Panc1 (cell line): ENCODE data around the gene FBXW7. TPM values are rescaled to one million over a fixed set of nuclear protein-coding genes. Genes with fewer than 3 reads are reported as not detected.

Experiments
- ATAC-seq: fragments of 200-7000 bp; cut with Tn5 transposase; 2 replicates; pipeline ENCODE4 v1.9.1; 2020; ENCODE audit warnings: mild to moderate bottlenecking, moderate library complexity
- BruUV-seq: library from RNA; stranded (reverse); fragments of 400-500 nt; replicated peaks from 2 replicates; lab custom pipeline; 2021; lab: Mats Ljungman, UMichigan
- CTCF ChIA-PET: fragments of 300-600 bp; sonication (Branson Sonifier 250); formaldehyde crosslinking; loops from one replicate; lab custom pipeline; 2022; ENCODE audit warnings: antibody characterized with exemption; lab: Charles Lee
- POLR2A ChIA-PET: fragments of 300-600 bp; sonication (Branson Sonifier 250); formaldehyde crosslinking; loops from one replicate; lab custom pipeline; 2022; ENCODE audit warnings: antibody characterized with exemption; lab: Charles Lee
- DNase-seq: peaks from one replicate; pipeline ENCODE4 v3.0.0-alpha.2; 2010; ENCODE audit warnings: low read depth, low spot score
- H3K27ac ChIP-seq: 2 replicates; pipeline ENCODE4 v1.5.1; 2011; ENCODE audit warnings: mild to moderate bottlenecking, low read length, inconsistent platforms
- H3K27me3 ChIP-seq: fragments of 200-500 bp; sonication (Bioruptor generic); 2 replicates; pipeline ENCODE4 v1.6.0; 2014; ENCODE audit warnings: low read length, inconsistent platforms; ENCODE audit not compliant: control insufficient read depth, insufficient read depth
- H3K36me3 ChIP-seq: fragments of 200-500 bp; sonication (Bioruptor generic); 2 replicates; pipeline ENCODE4 v1.5.1; 2014; ENCODE audit warnings: inconsistent platforms, mild to moderate bottlenecking, low read length, moderate library complexity; ENCODE audit not compliant: control insufficient read depth, insufficient read depth
- H3K4me1 ChIP-seq: 2 replicates; pipeline ENCODE4 v1.5.1; 2011; ENCODE audit warnings: inconsistent platforms, mild to moderate bottlenecking, low read length, moderate library complexity; ENCODE audit not compliant: control insufficient read depth, insufficient read depth
- H3K4me3 ChIP-seq, 2 experiments: 2 replicates each; pipeline ENCODE4 v1.5.1; 2011 to 2012; ENCODE audit warnings: low read depth in 2 of 2, low read length in 2 of 2, mild to moderate bottlenecking in 2 of 2, inconsistent platforms in 1 of 2, moderate library complexity in 1 of 2
- H3K9me3 ChIP-seq: fragments of 200-500 bp; sonication (Bioruptor generic); 2 replicates; pipeline ENCODE4 v1.5.1; 2014; ENCODE audit warnings: low read depth, mild to moderate bottlenecking, inconsistent platforms, low read length, moderate library complexity; ENCODE audit not compliant: control insufficient read depth, insufficient read depth
- POLR2AphosphoS5 ChIP-seq: IDR thresholded peaks from 2 replicates; pipeline ENCODE4 v1.6.1; 2012; ENCODE audit warnings: mild to moderate bottlenecking, low read depth, low read length, moderate library complexity
- SIN3A ChIP-seq: IDR thresholded peaks from 2 replicates; pipeline ENCODE4 v1.6.1; 2012; ENCODE audit warnings: low read depth, mild to moderate bottlenecking, low read length, moderate library complexity, borderline replicate concordance; ENCODE audit not compliant: insufficient read depth
- TCF7L2 ChIP-seq: IDR thresholded peaks from 2 replicates; pipeline ENCODE4 v1.6.1; 2011; ENCODE audit warnings: mild to moderate bottlenecking, low read depth, low read length, inconsistent platforms
- in situ Hi-C: cut with HindIII; loops from 2 replicates; pipeline ENCODE4 v1.10.0; 2016; ENCODE audit warnings: low sequenced_read_pairs, low pct_unique_long_range_greater_than_20kb
- intact Hi-C: fragments of 100-400 bp; cut with micrococcal nuclease; formaldehyde crosslinking; loops from one replicate; pipeline ENCODE4 v1.10.0; 2022; ENCODE audit not compliant: unreplicated experiment
- total RNA-seq: library from RNA; stranded (reverse); gene quantifications from one replicate; pipeline ENCODE4 v1.2.1, GENCODE V29; 2021; ENCODE audit not compliant: unreplicated experiment
- TF ChIP-seq, protein P1 (sequence below), 2 experiments: IDR thresholded peaks; 2 replicates each; pipeline ENCODE4 v1.6.1; 2011 to 2012; ENCODE audit warnings: low read depth in 2 of 2, control low read depth in 1 of 2, low read length in 1 of 2, mild to moderate bottlenecking in 1 of 2, moderate library complexity in 1 of 2; ENCODE audit not compliant: insufficient read depth in 1 of 2
- TF ChIP-seq, protein P2 (sequence below): fragments of 450-650 bp; IDR thresholded peaks from 2 replicates; pipeline ENCODE4 v1.5.1; 2017; ENCODE audit warnings: mild to moderate bottlenecking

FBXW7 gene
- total RNA-seq, 1 experiment from 2014 or later = 16.2 TPM

DNA sequence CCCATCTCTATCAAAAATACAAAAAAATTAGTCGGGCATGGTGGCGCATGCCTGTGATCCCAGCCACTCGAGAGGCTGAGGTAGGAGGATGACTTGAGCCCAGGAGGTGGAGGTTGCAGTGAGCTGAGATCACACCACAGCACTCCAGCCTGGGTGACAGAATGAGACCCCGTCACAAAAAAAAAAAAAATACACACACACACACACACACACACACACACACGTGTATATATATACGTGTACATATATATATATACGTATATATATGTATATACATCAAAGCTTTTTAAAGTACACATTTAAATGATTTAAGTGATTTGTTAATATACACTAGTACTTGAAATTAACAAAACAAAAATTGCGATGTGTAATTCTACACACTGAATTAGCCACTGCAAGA, 6.0 kb downstream of the FBXW7 start:
- no peak for ATAC-seq
- TF ChIP-seq, protein P1, sequence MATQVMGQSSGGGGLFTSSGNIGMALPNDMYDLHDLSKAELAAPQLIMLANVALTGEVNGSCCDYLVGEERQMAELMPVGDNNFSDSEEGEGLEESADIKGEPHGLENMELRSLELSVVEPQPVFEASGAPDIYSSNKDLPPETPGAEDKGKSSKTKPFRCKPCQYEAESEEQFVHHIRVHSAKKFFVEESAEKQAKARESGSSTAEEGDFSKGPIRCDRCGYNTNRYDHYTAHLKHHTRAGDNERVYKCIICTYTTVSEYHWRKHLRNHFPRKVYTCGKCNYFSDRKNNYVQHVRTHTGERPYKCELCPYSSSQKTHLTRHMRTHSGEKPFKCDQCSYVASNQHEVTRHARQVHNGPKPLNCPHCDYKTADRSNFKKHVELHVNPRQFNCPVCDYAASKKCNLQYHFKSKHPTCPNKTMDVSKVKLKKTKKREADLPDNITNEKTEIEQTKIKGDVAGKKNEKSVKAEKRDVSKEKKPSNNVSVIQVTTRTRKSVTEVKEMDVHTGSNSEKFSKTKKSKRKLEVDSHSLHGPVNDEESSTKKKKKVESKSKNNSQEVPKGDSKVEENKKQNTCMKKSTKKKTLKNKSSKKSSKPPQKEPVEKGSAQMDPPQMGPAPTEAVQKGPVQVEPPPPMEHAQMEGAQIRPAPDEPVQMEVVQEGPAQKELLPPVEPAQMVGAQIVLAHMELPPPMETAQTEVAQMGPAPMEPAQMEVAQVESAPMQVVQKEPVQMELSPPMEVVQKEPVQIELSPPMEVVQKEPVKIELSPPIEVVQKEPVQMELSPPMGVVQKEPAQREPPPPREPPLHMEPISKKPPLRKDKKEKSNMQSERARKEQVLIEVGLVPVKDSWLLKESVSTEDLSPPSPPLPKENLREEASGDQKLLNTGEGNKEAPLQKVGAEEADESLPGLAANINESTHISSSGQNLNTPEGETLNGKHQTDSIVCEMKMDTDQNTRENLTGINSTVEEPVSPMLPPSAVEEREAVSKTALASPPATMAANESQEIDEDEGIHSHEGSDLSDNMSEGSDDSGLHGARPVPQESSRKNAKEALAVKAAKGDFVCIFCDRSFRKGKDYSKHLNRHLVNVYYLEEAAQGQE (IDR thresholded peaks at IDR 0.05; ENCODE audit: insufficient read depth in 1 of 2, low read depth in 2 of 2, low read length in 1 of 2) = no peak
- no peak for TF ChIP-seq SIN3A
- TF ChIP-seq, protein P2, sequence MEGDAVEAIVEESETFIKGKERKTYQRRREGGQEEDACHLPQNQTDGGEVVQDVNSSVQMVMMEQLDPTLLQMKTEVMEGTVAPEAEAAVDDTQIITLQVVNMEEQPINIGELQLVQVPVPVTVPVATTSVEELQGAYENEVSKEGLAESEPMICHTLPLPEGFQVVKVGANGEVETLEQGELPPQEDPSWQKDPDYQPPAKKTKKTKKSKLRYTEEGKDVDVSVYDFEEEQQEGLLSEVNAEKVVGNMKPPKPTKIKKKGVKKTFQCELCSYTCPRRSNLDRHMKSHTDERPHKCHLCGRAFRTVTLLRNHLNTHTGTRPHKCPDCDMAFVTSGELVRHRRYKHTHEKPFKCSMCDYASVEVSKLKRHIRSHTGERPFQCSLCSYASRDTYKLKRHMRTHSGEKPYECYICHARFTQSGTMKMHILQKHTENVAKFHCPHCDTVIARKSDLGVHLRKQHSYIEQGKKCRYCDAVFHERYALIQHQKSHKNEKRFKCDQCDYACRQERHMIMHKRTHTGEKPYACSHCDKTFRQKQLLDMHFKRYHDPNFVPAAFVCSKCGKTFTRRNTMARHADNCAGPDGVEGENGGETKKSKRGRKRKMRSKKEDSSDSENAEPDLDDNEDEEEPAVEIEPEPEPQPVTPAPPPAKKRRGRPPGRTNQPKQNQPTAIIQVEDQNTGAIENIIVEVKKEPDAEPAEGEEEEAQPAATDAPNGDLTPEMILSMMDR = no peak
- intact Hi-C loops = no loop called here
- POLR2A ChIA-PET = no interaction called here
- in situ Hi-C loops = no loop called here
- no peak overlapping the region for H3K27ac ChIP-seq
- no peaks in the 10 kb centered on the region for H3K36me3 ChIP-seq
- CTCF ChIA-PET = no interaction called here
- H3K4me3 ChIP-seq = no peak overlapping the region
- H3K27me3 ChIP-seq = no peaks in the 10 kb centered on the region
- no peaks in the 10 kb centered on the region for H3K9me3 ChIP-seq
- no peak for DNase-seq
- peaks cover 4% of the 10 kb centered on the region; the same call in 1 of the 2 replicates for H3K4me1 ChIP-seq
- no TSS peak for BruUV-seq

DNA sequence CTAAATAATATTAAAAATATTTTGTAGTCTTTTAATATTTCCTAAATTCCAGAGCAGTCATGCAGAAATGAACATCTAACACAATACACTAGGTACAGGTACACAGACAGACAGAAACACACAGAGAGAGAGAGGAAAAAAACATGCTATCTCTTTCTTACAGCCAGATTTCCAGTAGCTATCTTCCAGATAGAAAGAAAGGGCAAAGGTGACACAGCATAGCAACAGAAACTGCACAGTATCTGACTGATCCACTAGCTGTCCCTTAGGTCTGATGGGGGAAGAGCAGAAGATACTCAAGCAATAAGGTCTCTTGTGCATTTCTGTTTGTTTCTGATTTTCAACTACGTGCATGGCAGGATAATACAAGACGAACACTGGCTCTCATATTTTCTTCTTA, 7.8 kb downstream of the FBXW7 start:
- Histone ChIP-seq H3K27me3 (no peaks in the 10 kb centered on the region), H3K36me3 (no peaks in the 10 kb centered on the region), H3K4me3 (no peak overlapping the region), H3K4me1 (no peaks in the 10 kb centered on the region), H3K9me3 (no peaks in the 10 kb centered on the region), H3K27ac (no peak overlapping the region)
- TF ChIP-seq, protein P2 = no peak
- no peak for TF ChIP-seq TCF7L2
- no peak for TF ChIP-seq POLR2AphosphoS5
- TF ChIP-seq, protein P1 (IDR thresholded peaks at IDR 0.05; ENCODE audit: insufficient read depth in 1 of 2, low read depth in 2 of 2, low read length in 1 of 2) = no peak
- no peak for TF ChIP-seq SIN3A
- DNase-seq (no peak), ATAC-seq (no peak)
- in situ Hi-C loops (no loop called here), intact Hi-C loops (no loop called here)
- POLR2A ChIA-PET = no interaction called here
- CTCF ChIA-PET = no interaction called here
- no TSS peak for BruUV-seq
